ENCODE results near the gene CCDC137.

- TF ChIP-seq CTCF (conservative IDR thresholded peaks at IDR 0.05 in 1 of 2, IDR thresholded peaks at IDR 0.05 in 1 of 2; ENCODE audit: low read depth in 1 of 2, low read length in 2 of 2) (no peak), EZH2 (IDR thresholded peaks at IDR 0.05; ENCODE audit: low read length, missing control alignments) (no peak)
Observed at GRCh38 chr17:81697261-81698044, 30.9 kb downstream of the CCDC137 start.
